GM18505 (cell line): ENCODE measurements around the gene CDH23.
A peak's percentile ranks its signal among the peaks of the same experiment; 100 is the strongest.
"Not testable (repeated sequence)": the region's sequence is repeated elsewhere in the genome, so short reads cannot be mapped to it uniquely, and the experiment has no call there.

ENCODE experiments used
- ATAC-seq: cut with Tn5 transposase; IDR thresholded peaks from one replicate; pipeline ENCODE4 v1.9.1; 2021; ENCODE audit not compliant: unreplicated experiment
- POLR2A ChIP-seq: IDR thresholded peaks from 4 replicates; pipeline ENCODE4 v1.6.1; 2011; ENCODE audit warnings: borderline replicate concordance; ENCODE audit not compliant: insufficient read depth, insufficient read length; ENCODE audit errors: extremely low read depth

CDH23 gene

GRCh38 chr10:71850021-71850742 is 453.5 kb downstream of the CDH23 start:
- no peak for ATAC-seq
- no peak for TF ChIP-seq POLR2A

GRCh38 chr10:71850743-71851464 is 454.2 kb downstream of the CDH23 start, which contains the start of gene PSAP:
PSAP (minus strand) TSS chr10:71851251; CDS start chr10:71851221, 30 bp downstream.
- TF ChIP-seq POLR2A, result peak; percentile 99
- ATAC-seq, result peak; percentile 81

- ATAC-seq, result not testable (repeated sequence)
Observed at GRCh38 chr10:71851465-71852095, 454.9 kb downstream of the CDH23 start.

- no peak for TF ChIP-seq POLR2A
- no peak for ATAC-seq
Observed at GRCh38 chr10:71852355-71852937, 455.7 kb downstream of the CDH23 start.

GRCh38 chr10:71854031-71854430 is 457.3 kb downstream of the CDH23 start:
- no peak for ATAC-seq
- TF ChIP-seq POLR2A, result no peak

GRCh38 chr10:71856619-71857018 is 459.9 kb downstream of the CDH23 start:
- no peak for TF ChIP-seq POLR2A
- no peak for ATAC-seq

- TF ChIP-seq POLR2A, result no peak
- no peak for ATAC-seq
Observed at GRCh38 chr10:71857934-71858890, 461.5 kb downstream of the CDH23 start.

DNA sequence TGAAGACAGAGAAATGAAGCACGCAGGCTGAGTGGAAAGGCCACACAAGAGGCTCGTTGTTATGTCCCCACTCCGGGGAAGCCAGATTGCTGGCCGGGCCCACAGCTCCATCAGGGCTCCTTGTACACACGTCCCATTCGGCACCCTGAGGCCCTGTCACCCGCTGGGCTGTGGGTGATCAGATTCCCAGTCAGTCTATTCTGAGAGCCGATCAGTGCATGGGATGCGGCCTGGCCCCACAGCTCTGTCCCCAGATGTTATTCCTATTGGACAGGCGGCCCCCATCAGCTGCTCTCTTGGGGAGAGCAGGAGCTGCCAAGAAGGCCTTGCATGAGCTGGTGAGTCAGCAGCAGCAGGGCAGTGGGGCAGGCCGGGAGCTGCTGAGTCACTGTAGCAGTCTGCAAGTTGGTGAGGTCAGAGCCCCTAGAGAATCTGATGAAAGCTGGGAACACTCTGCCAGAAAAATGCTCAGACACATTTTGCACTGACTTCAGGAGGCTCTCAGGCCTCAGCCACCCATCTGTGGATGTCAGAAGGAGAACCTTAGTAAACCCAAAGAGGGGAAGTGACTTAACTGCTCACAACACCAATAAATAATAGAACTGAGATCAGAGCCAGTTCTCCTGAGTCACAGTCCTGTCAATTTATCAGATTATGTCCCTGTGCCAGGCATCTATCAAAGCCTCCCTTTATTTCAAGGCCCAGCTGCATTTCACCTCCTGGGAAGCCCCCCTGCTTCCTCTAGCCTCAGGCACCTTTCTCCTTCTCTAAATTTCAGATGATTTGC is 463.7 kb downstream of the CDH23 start:
- ATAC-seq, result peak; percentile 68
- no peak for TF ChIP-seq POLR2A

DNA sequence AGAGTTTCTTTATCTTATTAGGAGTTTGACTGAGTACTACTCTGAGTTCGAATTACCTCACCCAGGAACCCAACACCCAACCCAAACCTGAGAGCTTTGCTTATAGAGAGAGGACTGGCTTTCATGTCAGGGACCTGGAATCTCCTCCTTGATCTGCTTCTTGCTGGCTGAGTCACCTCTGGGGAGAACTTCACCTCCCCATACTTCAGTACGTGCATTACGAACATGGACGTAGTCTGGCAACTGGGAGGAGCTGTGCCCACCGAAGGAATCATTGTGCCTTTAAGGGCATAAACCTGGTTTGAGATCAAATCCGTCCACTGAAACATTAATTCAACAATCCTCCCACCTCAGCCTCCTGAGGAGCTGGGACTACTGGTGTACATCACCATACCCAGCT is 466.5 kb downstream of the CDH23 start:
- no peak for TF ChIP-seq POLR2A
- ATAC-seq, result no peak

- no peak for TF ChIP-seq POLR2A
- no peak for ATAC-seq
Observed at GRCh38 chr10:71864911-71865361, 468.2 kb downstream of the CDH23 start.
